Measurements from ENCODE around the gene TPCN2.

The TPCN2 gene

DNA sequence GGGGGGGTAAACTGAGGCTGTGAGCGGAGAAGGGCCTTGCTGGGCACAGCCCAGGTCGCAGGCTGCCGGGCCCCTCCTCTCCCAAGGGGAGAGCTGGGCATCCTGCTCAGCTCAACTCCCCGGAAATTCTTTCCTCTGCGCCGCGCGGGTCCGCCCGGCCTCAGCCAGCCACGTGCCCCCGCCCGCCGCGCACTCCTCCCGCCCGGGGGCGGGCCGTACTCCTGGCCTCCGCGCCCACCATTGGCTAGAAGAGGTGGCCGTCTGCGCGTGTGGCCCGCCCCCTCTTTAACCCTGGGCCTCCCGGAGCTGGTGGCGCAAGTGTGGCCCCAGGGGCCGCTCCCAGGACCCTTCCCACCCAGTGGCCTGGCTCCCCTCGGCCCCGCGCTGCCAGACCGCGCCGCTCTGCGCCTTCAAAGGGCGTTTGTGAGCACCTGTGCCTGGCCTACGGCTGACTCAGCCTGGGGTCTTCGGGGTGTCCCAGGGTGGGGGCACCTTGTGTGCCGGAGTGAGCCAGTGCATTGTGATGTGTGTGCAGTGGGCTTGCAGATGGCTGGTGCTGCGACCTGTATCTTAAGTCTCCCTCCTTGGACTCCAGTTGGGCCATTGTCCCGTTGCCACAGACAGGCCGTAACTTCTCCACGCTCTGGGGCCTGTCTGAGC lies 37.6 kb upstream of the TPCN2 start:
- DNase-seq, result no peak

- no peak for DNase-seq
These were observed 37.1 kb upstream of the TPCN2 start for GRCh38 chr11:69011624-69012091.

DNA sequence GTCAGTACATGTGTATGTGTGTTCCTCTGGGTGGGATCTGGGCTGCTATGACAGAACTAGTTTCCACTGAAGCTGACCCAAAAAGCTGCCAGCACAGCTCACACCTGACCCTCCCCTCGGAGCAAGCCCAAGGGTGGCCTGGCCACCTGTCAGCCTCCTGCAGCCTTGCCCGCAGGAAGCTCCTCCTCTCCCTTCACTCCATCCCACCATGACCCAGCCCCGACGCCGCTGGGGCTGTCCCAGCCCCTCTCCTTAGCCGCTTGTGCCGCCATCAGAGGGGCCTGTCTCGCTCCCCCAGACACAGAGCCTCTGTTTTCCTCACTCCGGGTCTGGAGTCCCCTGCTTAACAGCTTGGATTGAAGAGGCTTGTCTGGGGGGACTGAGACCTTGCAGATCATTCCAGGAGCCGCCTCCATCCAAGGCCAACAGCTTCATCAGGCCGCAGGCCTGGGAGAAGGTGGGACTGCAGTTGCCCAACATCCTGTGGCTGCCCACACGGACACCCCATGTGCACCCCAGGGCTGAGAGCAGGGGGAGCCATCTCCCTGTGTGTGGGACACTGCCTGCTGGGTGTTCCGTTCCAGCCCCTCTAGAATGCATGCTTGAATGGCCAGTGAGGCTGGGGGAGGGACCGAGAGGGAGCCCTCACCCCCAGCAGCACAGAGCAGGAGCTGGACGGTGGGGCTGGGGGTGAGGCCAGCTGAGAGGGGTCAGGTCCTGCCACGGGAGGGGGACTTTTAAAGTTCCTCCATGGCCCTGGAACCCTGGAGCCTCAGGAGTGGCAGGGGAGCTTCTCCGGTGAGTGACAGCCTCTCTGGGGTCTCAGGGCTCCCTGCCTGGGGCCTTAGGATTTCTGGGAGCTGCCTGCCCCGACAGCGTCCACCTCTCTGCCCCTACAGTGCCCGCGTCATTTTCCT lies 36.4 kb upstream of the TPCN2 start:
- DNase-seq, result no peak

GRCh38 chr11:69013009-69013951 lies 35.5 kb upstream of the TPCN2 start, which contains the start of gene MRGPRF:
Gene MRGPRF, minus strand, starts transcription at chr11:69013246. Its CDS starts 3,345 bp downstream, at chr11:69009901.
- DNase-seq, result no peak

DNA sequence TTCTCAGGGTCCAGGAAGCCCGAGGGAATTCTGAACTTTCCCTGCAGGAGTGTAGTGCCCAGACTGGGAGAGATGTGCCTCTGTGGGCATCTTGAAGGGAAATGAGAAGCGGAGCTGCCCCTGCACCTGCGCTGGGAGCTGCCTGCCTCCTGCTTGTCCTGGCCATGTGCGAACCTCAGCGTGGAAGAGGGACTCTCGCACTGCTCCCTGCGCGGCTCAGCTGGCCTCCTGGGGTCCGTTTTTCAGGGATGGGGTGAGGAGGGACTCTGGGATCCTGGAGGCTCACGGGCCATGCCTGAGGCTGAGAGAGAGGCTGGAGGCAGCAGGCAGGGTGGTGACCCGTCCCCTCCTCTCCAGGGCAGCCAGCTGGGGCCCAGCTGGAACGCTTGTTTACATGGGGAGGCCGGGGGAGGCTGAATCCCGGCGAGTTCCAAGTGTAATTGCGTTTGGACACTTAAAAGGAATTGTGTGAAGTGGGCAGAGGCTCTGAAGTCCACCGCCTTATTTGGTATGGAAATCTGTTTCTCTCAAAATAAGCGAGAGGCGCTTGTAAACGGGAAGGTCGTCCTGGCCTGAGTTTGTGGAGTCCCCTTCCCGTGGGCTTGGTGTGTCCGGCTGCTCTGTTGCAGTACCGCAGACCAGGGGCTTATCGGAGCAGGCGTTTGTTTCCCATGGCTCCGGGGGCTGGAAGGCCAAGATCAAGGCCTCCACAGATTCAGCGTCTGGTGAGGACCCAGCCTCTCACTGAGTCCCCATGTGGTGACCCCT lies 34.5 kb upstream of the TPCN2 start:
- DNase-seq, result no peak

- no peak for DNase-seq
These were observed 33.7 kb upstream of the TPCN2 start for GRCh38 chr11:69014898-69015549.

DNA sequence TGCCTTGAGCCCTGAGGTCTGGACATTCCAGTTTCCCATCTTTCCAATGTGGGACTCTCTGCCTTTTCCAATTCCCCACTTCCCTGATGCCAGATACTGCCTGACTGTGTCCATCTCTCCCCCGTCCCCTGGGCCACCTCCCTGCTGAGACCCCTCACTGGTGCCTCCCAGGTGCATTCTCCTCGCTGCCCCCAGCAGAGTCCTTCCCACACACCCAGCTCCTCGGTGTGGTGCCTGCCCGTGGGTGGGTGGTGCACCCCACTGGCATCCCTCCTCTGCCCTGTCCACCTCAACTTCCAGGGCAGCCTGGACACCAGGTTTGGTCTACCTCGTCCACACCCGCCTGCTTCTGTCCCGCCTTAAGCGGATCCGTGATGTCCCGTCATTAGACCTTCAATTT lies 30.8 kb upstream of the TPCN2 start:
- DNase-seq, result no peak

DNA sequence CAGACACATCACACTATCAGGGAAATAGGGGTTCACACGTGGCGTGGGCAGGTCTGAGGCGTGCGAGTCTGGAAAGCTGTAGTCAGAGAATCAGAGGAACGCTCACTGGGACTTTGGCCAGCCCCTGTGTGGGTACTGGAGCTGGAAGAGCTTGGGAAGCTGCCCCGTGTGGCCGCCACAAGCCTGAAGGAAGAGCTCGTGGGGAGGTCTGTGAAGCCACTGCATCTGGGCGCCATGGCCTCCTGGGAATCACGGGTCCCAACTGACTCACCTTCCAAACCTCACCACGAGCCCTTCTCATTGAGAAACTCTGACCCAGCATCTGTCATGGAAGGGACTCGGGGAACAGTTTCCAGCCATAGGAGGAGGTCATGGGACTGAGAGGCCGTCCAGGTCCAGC lies 29.8 kb upstream of the TPCN2 start:
- DNase-seq, result no peak

DNA sequence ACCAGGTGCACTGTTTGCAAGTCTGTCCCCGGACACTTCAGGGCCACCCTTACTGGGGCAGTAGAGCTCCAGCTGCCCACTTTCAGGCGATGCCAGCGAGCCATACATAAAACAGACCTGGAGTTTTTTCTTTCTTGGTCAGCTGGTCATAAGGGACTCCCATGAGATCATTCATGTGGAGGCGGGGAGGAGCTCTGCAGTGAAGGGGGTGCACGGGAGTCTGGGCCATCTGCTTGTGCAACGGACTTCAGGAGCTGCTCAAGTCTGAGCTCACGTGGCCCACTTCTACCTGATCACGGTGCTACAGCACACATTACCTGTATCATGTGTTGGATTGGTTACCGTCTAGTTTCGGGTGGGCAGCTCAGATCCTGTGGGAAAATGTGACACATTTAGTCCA lies 26.5 kb upstream of the TPCN2 start:
- DNase-seq, result no peak

- no peak for DNase-seq
These were observed 24.2 kb upstream of the TPCN2 start for GRCh38 chr11:69024509-69024908.

GRCh38 chr11:69027704-69028372 lies 20.9 kb upstream of the TPCN2 start:
- DNase-seq, result no peak

DNA sequence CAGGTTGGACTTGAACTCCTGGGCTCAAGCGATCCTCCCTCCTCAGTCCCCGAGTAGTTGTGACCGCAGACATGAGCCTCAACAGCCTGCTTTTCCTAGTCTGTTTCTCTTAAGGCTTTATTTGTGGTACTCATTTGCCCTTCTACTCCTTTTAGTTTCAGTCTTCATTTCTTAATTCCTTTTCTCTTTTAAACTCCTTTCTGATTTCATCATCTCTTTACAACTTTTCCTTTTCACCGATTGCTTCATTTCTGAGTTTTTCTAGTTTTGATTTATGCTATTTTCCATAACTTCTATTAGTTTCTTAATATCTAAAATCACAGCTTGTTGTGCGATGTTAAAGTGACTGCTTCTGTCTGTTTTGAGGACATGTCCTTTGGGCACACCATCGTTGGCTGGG lies 18.4 kb upstream of the TPCN2 start:
- DNase-seq, result no peak

DNA sequence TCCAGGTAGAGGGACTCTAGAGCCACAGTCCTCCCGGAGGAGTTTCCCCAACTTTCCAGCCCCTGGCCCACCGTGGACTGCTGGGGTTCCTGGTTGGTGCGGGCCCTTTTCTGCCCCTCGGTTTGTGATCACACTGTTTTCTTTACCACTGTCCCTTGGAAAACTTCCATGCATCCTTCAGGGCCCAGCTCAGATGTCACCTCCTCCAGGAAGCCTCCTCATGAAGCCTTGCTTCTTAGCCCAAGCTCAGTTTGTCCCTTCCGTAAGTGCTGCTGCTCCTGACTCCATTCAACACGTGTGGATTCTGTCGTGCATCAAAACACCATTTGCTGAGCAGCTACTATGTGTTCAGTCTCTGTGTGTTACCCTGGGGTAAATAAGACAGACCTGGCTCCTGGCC lies 15.9 kb upstream of the TPCN2 start:
- no peak for DNase-seq

DNA sequence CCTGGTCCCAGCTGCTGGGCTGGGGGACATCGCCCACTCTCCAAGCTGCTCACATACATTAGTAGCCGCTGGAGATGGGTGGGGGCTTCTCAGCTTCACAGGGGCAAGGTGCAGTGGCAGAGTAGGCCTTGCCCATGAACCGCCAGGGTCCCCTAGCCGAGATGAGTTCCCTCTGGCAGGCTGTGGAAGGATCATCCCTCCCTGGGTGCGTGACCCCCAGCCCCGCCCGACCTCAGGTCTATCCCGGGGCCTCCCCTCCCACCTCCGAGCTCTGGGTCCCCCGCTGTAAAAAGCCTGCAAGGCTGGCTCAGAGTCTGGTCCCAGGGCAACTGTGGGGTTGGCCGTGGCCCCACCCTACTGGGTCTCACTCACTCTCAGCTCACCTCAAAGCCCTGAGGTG lies 15.3 kb upstream of the TPCN2 start:
- no peak for DNase-seq

DNA sequence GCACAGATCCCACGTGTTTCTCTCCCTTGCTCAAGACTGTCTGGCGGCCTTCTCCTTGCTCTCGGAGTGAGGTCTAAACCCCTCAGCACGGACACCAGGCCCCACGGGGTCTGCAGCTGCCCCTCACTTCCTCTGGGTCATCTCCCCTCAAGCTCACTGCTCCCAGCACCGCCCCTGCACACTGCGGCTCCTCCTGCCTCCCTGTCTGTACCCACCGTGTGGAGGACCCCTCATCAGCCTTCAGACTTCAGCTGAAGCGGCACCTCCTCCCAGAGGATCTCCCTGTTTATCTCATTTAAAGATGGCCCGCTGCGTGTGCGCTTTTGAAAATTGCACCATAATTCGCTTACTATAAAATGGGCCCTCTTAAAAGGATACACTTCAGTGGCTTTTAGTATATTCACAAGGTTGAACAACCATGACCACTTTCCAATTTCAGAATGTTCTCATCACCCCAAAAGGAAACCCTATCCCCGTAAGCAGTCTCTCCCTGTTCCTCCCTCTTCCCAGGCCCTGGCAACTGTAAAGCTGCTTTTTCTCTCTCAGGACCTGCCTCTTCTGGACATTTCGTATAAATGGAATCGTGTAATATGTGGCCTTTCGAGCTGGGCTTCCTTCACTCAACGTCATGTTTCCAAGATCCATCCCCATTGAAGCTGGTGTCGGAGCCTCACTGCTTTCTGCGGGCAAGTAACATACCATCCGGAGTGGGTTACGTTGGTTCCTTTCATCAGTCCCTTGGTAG lies 14.4 kb upstream of the TPCN2 start:
- no peak for DNase-seq

DNA sequence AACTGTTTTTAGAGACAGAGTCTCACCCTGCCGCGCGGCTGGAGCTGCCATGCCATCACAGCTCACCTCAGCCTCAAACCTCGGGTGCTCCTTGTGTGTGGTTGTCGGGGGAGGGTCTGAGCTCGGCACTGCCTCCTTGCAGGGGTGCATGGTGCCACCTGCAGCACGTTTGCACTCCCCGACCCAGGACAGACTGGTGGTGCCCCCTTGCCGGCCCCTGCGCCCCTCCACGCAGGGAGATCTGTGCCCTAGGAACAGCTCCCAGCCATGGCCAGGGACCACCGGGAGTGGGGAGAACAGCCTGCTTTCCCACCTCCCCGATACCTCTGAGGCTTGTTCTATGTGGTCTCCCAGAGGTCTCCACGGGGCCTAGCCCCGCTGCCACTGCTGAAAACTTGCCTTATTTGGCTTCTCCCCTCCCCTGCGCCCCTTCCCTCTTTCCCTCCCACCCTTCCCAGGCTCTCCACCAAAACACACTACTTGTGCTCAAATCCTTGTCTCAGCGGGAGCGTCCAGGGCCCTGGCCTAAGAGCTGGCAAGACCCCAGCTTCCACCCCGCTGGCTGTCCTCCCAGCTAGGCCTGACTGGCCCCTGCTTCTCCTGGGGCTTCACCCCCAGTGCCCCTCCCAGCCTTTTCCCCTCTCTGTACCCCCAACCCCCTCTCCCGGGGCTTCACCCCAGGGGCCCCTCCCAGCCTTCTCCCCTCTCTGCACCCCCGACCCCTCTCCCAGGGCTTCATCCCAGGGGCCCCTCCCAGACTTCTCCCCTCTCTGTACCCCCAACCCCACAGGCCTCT lies 13.4 kb upstream of the TPCN2 start:
- no peak for DNase-seq

DNA sequence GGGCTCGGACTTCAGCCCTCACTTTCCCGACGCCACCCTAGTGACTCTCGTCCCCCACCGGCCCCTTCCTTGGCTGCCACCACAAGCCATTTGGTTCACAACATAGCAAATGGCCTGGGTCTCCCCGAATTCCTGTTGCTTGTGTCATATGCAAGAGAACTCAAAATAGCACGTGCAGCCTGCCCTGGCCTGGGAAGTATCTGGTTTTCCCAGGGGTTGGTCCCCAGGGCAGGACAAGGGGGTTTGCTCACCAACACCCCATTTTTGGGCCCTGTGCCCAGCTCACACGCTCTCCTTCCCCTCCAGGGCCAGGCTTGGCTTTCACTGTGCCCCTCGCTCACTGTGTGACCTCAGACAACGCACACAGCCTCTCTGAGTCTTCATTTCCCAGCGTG lies 12.8 kb upstream of the TPCN2 start:
- DNase-seq, result no peak

GRCh38 chr11:69037074-69037473 lies 11.7 kb upstream of the TPCN2 start:
- DNase-seq, result no peak

GRCh38 chr11:69037544-69037943 lies 11.2 kb upstream of the TPCN2 start:
- DNase-seq, result no peak

DNA sequence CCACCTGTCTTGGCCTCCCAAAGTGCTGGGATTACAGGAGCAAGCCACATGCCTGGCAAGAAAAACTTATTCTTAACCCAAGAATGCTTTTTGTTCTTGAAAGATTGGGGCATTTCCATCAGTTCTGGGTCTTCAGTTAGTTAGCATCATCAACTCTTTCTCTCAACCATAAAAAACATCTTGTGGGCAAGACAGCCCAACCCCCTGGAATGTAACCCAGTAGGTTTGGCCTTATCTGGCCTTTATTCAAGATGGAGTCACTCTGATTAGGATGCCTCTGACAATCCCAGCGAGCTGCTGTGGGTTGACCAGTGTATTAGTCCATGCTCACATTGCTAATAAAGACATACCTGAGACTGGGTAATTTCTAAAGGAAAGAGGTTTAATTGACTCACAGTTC lies 9.2 kb upstream of the TPCN2 start:
- DNase-seq, result no peak

Measured in SIG-M5 (cell line).